ENCODE data around the gene CNTN4.

DNA sequence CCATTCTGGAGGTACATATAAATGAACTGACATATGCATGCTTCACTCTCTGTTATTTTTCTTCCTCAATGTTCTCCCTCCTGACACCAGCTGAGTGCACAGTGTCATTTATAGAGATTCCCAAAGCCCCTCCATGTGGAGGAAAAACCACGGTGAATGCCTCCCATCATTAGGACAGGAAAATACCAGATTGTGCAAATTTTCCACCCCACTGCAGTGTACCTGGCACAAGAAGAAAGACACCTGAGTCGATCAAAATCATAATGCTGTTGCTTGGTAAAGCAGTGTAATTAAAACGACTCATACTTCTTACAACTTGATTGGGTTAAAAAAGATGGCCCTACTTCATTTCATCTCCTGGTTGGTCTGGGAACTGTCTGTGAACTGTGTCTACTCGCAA lies 720.9 kb downstream of the CNTN4 start:
- no peak for TF ChIP-seq CTCF (IDR thresholded peaks at IDR 0.05)
- no peak for TF ChIP-seq POLR2A (IDR thresholded peaks at IDR 0.05)

Data from gastroesophageal sphincter (tissue), 3 donors.